ENCODE data around the gene PLEKHO2. TPM values are rescaled to one million over a fixed set of nuclear protein-coding genes. Genes with fewer than 3 reads are reported as not detected.

PLEKHO2 gene
- polyA plus RNA-seq, 3 donors: 54.1 to 93.5 (median 78.0) TPM

GRCh38 chr15:64864068-64864467 lies 22.4 kb downstream of the PLEKHO2 start:
- peaks cover 98% of the 10 kb centered on the region for H4K20me1 ChIP-seq (ENCODE audit: insufficient read depth, low read length)
- no peak overlapping the region for H2AFZ ChIP-seq (ENCODE audit: insufficient read depth, low read depth, low read length, poor library complexity, severe bottlenecking)
- Mint-ChIP-seq H3K4me1 (peaks cover 43% of the 10 kb centered on the region), H3K27me3 (ENCODE audit: low read depth in 3 of 3) (peaks cover 0 to 1% (median 0%) of the 10 kb centered on the region in 3 donors), H3K4me3 (no peak overlapping the region), H3K27ac (peak overlapping the region in 4 of 7 donors; percentile 52 to 84 (median 60)), H3K9me3 (peaks cover 0 to 3% (median 0%) of the 10 kb centered on the region in 7 donors), H3K36me3 (peaks cover 82 to 90% of the 10 kb centered on the region in 2 donors)
- WGBS (ENCODE audit: insufficient coverage): 100% methylated on average over 1 of the region's 1 CpG
- H3K4me3 ChIP-seq (replicated peaks in 1 of 3; ENCODE audit: low read depth in 2 of 3, low read length in 3 of 3): no peak overlapping the region
- peaks cover 82 to 90% of the 10 kb centered on the region in 2 donors for H3K36me3 ChIP-seq (replicated peaks in 1 of 2; ENCODE audit: control insufficient read depth in 1 of 2, insufficient read depth in 2 of 2, low read length in 2 of 2)
- peak overlapping the region in 1 of 2 donors; percentile 62 for H3K27ac ChIP-seq (ENCODE audit: low read depth in 1 of 2, low read length in 2 of 2)
- no peak for TF ChIP-seq CTCF (IDR thresholded peaks at IDR 0.05)
- no peaks in the 10 kb centered on the region for H3K27me3 ChIP-seq (ENCODE audit: control insufficient read depth in 2 of 2, insufficient read depth in 2 of 2, low read length in 2 of 2)
- peaks cover 11 to 43% of the 10 kb centered on the region in 2 donors for H3K4me1 ChIP-seq (ENCODE audit: control insufficient read depth in 1 of 2, insufficient read depth in 2 of 2, low read length in 2 of 2)
- H3K79me2 ChIP-seq (ENCODE audit: insufficient read depth, low read length): peaks cover 80% of the 10 kb centered on the region
- no peak for DNase-seq
- H3K9me3 ChIP-seq (replicated peaks in 1 of 2; ENCODE audit: control insufficient read depth in 1 of 2, insufficient read depth in 1 of 2, low read length in 2 of 2): no peaks in the 10 kb centered on the region
- no peak overlapping the region for H3K9ac ChIP-seq (ENCODE audit: insufficient read depth, low read length, poor library complexity, severe bottlenecking)
- intact Hi-C loops (cut with micrococcal nuclease): no loop called here
- H3K4me2 ChIP-seq (replicated peaks; ENCODE audit: extremely low read depth, low read length, poor library complexity, severe bottlenecking): no peak overlapping the region

- TF ChIP-seq CTCF (IDR thresholded peaks at IDR 0.05): no peak
- Mint-ChIP-seq H3K36me3 (peaks cover 78 to 89% of the 10 kb centered on the region in 2 donors), H3K4me1 (peaks cover 52% of the 10 kb centered on the region), H3K27me3 (ENCODE audit: low read depth in 3 of 3) (peaks cover 0 to 1% (median 0%) of the 10 kb centered on the region in 3 donors), H3K27ac (peak overlapping the region in 2 of 7 donors; percentile 63 to 67), H3K9me3 (peaks cover 0 to 3% (median 0%) of the 10 kb centered on the region in 7 donors), H3K4me3 (no peak overlapping the region)
- intact Hi-C loops (cut with micrococcal nuclease): loop anchor here in 1 of 2 donors (5.0 kb wide), 1 partner anchor 42 kb away; no protein-coding TSS in a partner anchor
- Histone ChIP-seq H3K4me2 (replicated peaks; ENCODE audit: extremely low read depth, low read length, poor library complexity, severe bottlenecking) (no peak overlapping the region), H3K9me3 (replicated peaks in 1 of 2; ENCODE audit: control insufficient read depth in 1 of 2, insufficient read depth in 1 of 2, low read length in 2 of 2) (no peaks in the 10 kb centered on the region), H3K36me3 (replicated peaks in 1 of 2; ENCODE audit: control insufficient read depth in 1 of 2, insufficient read depth in 2 of 2, low read length in 2 of 2) (peaks cover 69 to 83% of the 10 kb centered on the region in 2 donors), H4K20me1 (ENCODE audit: insufficient read depth, low read length) (peaks cover 98% of the 10 kb centered on the region), H3K27me3 (ENCODE audit: control insufficient read depth in 2 of 2, insufficient read depth in 2 of 2, low read length in 2 of 2) (no peaks in the 10 kb centered on the region), H3K9ac (ENCODE audit: insufficient read depth, low read length, poor library complexity, severe bottlenecking) (no peak overlapping the region), H3K79me2 (ENCODE audit: insufficient read depth, low read length) (peaks cover 71% of the 10 kb centered on the region), H2AFZ (ENCODE audit: insufficient read depth, low read depth, low read length, poor library complexity, severe bottlenecking) (no peak overlapping the region), H3K4me1 (ENCODE audit: control insufficient read depth in 1 of 2, insufficient read depth in 2 of 2, low read length in 2 of 2) (peaks cover 24 to 56% of the 10 kb centered on the region in 2 donors), H3K27ac (ENCODE audit: low read depth in 1 of 2, low read length in 2 of 2) (peak overlapping the region in 1 of 2 donors; percentile 62), H3K4me3 (replicated peaks in 1 of 3; ENCODE audit: low read depth in 2 of 3, low read length in 3 of 3) (no peak overlapping the region)
- no peak for DNase-seq
- WGBS (ENCODE audit: insufficient coverage): 95% methylated on average over 10 of the region's 12 CpGs
Observed at GRCh38 chr15:64865126-64865997, 23.6 kb downstream of the PLEKHO2 start.

Measured in CD14-positive monocyte (primary cell).